Measurements from ENCODE around the gene MAP2K6.

MAP2K6 gene

GRCh38 chr17:69427486-69428197 lies 13.1 kb downstream of the MAP2K6 start:
- no peak for DNase-seq

GRCh38 chr17:69428252-69428980 lies 13.9 kb downstream of the MAP2K6 start:
- no peak for DNase-seq

- DNase-seq = no peak
These were observed 16.0 kb downstream of the MAP2K6 start for GRCh38 chr17:69430488-69430887.

- DNase-seq = no peak
These were observed 17.3 kb downstream of the MAP2K6 start for GRCh38 chr17:69431835-69432234.

- DNase-seq = no peak
These were observed 18.6 kb downstream of the MAP2K6 start for GRCh38 chr17:69433093-69433492.

- no peak for DNase-seq
These were observed 19.7 kb downstream of the MAP2K6 start for GRCh38 chr17:69434164-69434579.

- no peak for DNase-seq
These were observed 21.6 kb downstream of the MAP2K6 start for GRCh38 chr17:69435971-69436696.

- no peak for DNase-seq
These were observed 23.0 kb downstream of the MAP2K6 start for GRCh38 chr17:69437475-69437874.

- DNase-seq = no peak
These were observed 24.3 kb downstream of the MAP2K6 start for GRCh38 chr17:69438776-69439175.

GRCh38 chr17:69441179-69441578 lies 26.7 kb downstream of the MAP2K6 start:
- DNase-seq = no peak

GRCh38 chr17:69443138-69443537 lies 28.6 kb downstream of the MAP2K6 start:
- no peak for DNase-seq

GRCh38 chr17:69444023-69444422 lies 29.5 kb downstream of the MAP2K6 start:
- DNase-seq = no peak

GRCh38 chr17:69445132-69445531 lies 30.6 kb downstream of the MAP2K6 start:
- no peak for DNase-seq

GRCh38 chr17:69447726-69448125 lies 33.2 kb downstream of the MAP2K6 start:
- DNase-seq = no peak

GRCh38 chr17:69448431-69449102 lies 34.1 kb downstream of the MAP2K6 start:
- no peak for DNase-seq

- no peak for DNase-seq
These were observed 35.6 kb downstream of the MAP2K6 start for GRCh38 chr17:69450131-69450530.

GRCh38 chr17:69450918-69451317 lies 36.4 kb downstream of the MAP2K6 start:
- peak; percentile 2 for DNase-seq

- DNase-seq = no peak
These were observed 37.2 kb downstream of the MAP2K6 start for GRCh38 chr17:69451416-69452394.

- no peak for DNase-seq
These were observed 38.3 kb downstream of the MAP2K6 start for GRCh38 chr17:69452664-69453260.

- DNase-seq = no peak
These were observed 39.6 kb downstream of the MAP2K6 start for GRCh38 chr17:69454051-69454450.

- DNase-seq = no peak
These were observed 40.5 kb downstream of the MAP2K6 start for GRCh38 chr17:69455040-69455439.

GRCh38 chr17:69457603-69458002 lies 43.1 kb downstream of the MAP2K6 start:
- DNase-seq = no peak
